HG02884 (cell line): ENCODE measurements around the gene OR51I2.

Experiments
- ATAC-seq: cut with Tn5 transposase; IDR thresholded peaks from one replicate; pipeline ENCODE4 v1.9.1; 2021; ENCODE audit warnings: mild to moderate bottlenecking, moderate library complexity; ENCODE audit not compliant: unreplicated experiment

The OR51I2 gene

GRCh38 chr11:5505363-5506048, 56.4 kb downstream of the OR51I2 start:
- ATAC-seq, result no peak
